Fibroblast of villous mesenchyme (primary cell): ENCODE results near the gene HLCS. TPM values are rescaled to one million over a fixed set of nuclear protein-coding genes. Genes with fewer than 3 reads are reported as not detected.
"Not testable (repeated sequence)": the region's sequence is repeated elsewhere in the genome, so short reads cannot be mapped to it uniquely, and the experiment has no call there.

Source experiments
- DNase-seq: peaks from one replicate; pipeline ENCODE4 v3.0.0-alpha.2; 2010; ENCODE audit warnings: low read depth
- H3K4me3 ChIP-seq: 2 replicates; pipeline ENCODE4 v1.5.1; 2011; ENCODE audit warnings: low read depth, mild to moderate bottlenecking, low read length
- total RNA-seq: library from RNA; depleted of rRNA; stranded (reverse); fragments of >200 nt; gene quantifications from 2 replicates; pipeline ENCODE4 v1.2.3, GENCODE V29; 2012
- TF ChIP-seq, protein P1 (sequence below): IDR thresholded peaks from 2 replicates; pipeline ENCODE4 v1.5.1; 2012; ENCODE audit warnings: low read depth, mild to moderate bottlenecking, low read length; ENCODE audit not compliant: insufficient read depth

HLCS gene
- total RNA-seq, 1 donor: 44.0 TPM

DNA sequence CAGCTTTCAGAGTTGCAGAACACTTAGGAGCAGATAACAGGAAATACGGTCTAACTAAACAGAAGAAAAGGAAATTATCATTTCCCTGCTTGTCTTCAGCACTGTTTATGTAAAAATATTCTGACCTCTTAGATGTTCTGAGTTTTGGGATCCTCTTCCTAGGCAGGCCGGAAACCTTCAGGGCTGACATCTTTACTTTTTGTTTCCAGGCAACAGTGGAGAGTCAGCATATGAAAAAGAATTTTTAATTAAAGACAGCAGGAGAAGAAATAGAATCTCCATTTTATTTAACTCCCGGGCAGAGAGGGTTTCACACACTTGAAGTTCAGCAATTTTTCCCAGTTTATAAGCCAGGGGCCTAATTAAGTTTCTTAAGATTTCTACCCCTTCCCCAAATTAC lies 35.0 kb upstream of the HLCS start:
- no peak for DNase-seq
- H3K4me3 ChIP-seq: no peak overlapping the region
- TF ChIP-seq, protein P1, sequence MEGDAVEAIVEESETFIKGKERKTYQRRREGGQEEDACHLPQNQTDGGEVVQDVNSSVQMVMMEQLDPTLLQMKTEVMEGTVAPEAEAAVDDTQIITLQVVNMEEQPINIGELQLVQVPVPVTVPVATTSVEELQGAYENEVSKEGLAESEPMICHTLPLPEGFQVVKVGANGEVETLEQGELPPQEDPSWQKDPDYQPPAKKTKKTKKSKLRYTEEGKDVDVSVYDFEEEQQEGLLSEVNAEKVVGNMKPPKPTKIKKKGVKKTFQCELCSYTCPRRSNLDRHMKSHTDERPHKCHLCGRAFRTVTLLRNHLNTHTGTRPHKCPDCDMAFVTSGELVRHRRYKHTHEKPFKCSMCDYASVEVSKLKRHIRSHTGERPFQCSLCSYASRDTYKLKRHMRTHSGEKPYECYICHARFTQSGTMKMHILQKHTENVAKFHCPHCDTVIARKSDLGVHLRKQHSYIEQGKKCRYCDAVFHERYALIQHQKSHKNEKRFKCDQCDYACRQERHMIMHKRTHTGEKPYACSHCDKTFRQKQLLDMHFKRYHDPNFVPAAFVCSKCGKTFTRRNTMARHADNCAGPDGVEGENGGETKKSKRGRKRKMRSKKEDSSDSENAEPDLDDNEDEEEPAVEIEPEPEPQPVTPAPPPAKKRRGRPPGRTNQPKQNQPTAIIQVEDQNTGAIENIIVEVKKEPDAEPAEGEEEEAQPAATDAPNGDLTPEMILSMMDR: no peak

DNA sequence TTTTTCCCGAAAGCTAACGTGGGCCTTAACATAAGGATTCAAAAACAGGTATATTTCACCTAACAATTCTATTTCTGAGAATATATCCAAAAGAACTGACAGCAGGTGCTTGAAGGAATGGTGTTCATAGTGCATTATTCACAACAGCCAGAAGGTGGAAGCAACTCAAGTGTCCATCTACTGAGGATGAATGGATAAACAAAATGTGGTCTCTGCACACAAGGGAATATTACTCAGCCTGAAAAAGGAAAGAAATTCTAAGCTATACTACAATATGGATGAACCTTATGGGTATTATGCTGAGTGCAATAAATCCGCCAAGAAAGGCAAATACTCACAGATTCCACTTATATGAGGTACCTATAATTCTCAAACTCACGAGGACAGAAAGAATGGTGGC lies 33.9 kb upstream of the HLCS start:
- TF ChIP-seq, protein P1: no peak
- H3K4me3 ChIP-seq: no peak overlapping the region
- DNase-seq: no peak

DNA sequence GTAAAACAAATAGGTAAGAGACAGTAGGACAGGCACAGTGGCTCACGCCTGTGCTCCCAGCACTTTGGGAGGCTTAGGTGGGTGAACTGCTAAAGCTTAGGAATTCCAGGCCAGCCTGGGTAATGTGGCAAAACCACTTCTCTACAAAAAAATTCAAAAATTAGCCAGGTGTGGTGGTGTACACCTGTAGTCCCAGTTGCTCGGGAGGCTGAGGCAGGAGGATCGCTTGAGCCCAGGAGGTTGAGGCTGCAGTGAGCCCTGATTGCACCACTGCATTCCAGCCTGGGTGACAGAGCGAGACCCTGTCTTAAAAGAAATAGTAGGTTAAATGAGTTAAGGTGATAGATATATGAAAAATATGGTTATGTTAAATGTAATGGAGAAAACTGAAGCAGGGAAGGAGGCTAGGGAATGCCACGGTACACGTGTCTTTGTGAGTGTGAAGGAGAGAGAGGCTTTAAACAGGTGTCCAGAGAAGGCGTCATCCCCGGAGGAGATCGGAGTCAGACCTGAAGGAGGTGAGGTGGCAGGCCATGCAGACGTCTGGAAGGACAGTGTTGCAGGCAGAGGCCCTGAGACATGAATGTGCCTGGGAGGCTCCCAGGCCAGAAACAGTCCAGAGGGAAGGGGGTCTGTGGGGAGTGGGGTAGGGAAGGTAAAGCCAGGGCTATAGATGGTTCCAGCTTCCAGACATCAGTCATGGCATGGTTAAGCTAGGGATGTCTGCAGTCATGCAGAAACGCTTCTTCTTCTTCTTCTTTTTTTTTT lies 32.8 kb upstream of the HLCS start:
- H3K4me3 ChIP-seq: no peak overlapping the region
- DNase-seq: no peak
- TF ChIP-seq, protein P1: no peak

DNA sequence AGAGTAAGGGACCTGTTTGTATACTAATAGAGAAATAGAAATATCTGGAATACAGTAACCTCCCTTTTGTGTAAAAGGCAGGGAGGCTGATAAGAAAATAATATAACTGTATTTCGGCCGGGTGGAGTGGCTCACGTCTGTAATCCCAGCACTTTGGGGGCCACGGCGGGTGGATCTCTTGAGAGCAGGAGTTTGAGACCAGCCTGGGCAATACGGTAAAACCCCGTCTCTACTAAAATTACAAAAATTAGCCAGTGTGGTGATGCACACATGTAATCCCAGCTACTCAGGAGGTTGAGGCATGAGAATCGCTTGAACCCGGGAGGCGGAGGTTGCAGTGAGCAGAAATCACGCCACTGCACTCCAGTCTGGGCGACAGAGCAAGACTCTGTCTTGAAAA lies 28.8 kb upstream of the HLCS start:
- not testable (repeated sequence) for DNase-seq, H3K4me3 ChIP-seq

DNA sequence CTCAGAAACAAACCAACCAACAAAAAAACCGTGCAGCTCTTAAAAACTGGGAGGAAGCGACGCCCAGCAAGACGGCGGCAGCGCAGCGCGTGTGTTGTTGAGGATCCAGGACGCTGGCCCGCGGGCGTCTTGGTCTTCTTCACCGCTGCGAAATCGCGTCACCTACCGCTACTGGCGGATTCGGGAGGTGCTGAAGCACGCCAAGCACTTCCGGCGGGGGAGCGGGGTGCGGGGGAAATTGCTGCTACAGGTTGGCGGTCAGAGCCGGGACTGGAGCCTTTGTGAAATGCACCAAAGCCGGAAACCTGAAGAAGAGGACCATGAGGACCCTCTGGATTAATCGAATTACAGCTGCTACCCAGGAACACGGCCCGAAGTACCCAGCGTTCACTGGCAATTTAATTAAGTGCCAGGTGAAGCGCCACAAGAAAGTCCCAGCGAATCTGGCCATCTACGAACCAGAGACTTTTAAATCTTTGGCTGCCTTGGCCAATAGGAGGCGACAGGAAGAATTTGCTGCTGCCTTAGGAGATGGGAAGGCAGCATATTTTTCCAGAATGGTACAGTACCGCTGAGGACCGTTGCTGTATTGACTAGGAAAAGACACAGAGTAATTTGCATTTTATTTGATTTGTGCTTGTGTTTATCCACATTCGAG lies 28.2 kb upstream of the HLCS start:
- peak overlapping the region; percentile 46 for H3K4me3 ChIP-seq
- no peak for DNase-seq
- TF ChIP-seq, protein P1: no peak

DNA sequence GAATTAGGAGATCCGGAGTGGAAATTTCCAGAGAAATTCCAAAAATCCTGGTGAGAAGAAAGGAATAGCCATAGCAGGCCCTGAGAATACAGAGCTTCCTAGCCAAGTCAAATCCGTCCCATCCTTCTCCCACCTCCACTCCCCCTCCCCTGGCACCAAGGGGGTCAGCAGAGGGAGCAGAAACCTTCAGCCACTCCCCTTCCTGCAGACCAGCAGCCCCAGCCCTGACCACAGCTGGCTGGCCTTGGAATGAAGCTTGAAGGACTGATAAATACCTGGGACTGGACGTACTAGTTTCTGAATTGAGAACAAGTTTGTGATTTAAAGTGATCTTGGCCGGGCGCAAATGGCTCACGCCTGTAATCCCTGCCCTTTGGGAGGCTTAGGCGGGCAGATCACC lies 26.2 kb upstream of the HLCS start:
- no peak overlapping the region for H3K4me3 ChIP-seq
- TF ChIP-seq, protein P1: no peak
- DNase-seq: no peak

DNA sequence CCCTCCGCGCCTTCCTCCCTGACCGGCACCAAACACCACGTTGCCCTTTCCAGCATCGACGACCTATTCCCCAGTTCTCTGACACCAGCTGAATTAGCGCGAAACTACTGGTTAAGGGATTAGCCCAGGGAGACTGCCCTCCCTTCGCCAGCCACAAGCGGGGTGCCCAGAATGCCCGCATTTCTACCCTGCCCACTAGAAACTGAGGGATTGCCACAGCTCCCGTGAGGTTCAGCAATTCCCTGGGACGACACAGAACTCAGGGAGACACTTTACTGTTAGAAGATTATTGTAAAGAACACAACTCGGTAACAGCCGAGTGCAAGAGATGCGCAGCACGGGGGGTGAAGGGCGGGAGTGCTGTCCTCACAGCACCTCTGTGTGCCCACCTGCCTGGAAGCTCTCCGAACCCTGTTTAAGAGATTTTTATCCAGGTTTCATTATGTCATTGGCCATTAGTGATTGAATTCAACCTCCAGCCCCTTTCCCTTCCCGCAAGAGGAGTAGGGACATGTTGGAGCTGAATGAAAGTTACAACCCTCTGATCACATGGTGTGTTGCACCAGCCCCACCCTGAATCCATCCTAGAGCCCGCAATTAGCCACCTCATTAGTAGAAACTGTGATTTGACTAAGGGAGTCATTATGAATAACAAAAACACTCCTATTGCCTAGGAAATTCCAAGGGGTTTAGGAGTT lies 24.2 kb upstream of the HLCS start:
- TF ChIP-seq, protein P1: no peak
- H3K4me3 ChIP-seq: peak overlapping the region; percentile 49
- DNase-seq: no peak
